HG03135 (cell line): Measurements from ENCODE around the gene MAS1L.

Experiments
- ATAC-seq: cut with Tn5 transposase; IDR thresholded peaks from one replicate; pipeline ENCODE4 v1.9.1; 2021; ENCODE audit warnings: mild to moderate bottlenecking, moderate library complexity; ENCODE audit not compliant: unreplicated experiment

MAS1L gene

GRCh38 chr6:29510746-29511300, 23.1 kb upstream of the MAS1L start:
- ATAC-seq, result no peak

- no peak for ATAC-seq
Observed at GRCh38 chr6:29510202-29510601, 22.4 kb upstream of the MAS1L start.

GRCh38 chr6:29509711-29510110, 22.0 kb upstream of the MAS1L start:
- no peak for ATAC-seq

GRCh38 chr6:29509239-29509638, 21.5 kb upstream of the MAS1L start:
- ATAC-seq, result no peak

GRCh38 chr6:29507319-29507718, 19.6 kb upstream of the MAS1L start:
- no peak for ATAC-seq

GRCh38 chr6:29506446-29507067, 18.8 kb upstream of the MAS1L start:
- no peak for ATAC-seq

- no peak for ATAC-seq
Observed at GRCh38 chr6:29505808-29506207, 18.1 kb upstream of the MAS1L start.

- ATAC-seq, result no peak
Observed at GRCh38 chr6:29504961-29505360, 17.2 kb upstream of the MAS1L start.

- ATAC-seq, result no peak
Observed at GRCh38 chr6:29502597-29502996, 14.8 kb upstream of the MAS1L start.

- no peak for ATAC-seq
Observed at GRCh38 chr6:29502181-29502580, 14.4 kb upstream of the MAS1L start.

- ATAC-seq, result no peak
Observed at GRCh38 chr6:29501106-29501505, 13.3 kb upstream of the MAS1L start.

- no peak for ATAC-seq
Observed at GRCh38 chr6:29500594-29500993, 12.8 kb upstream of the MAS1L start.

- no peak for ATAC-seq
Observed at GRCh38 chr6:29499704-29500103, 11.9 kb upstream of the MAS1L start.

GRCh38 chr6:29496961-29497360, 9.2 kb upstream of the MAS1L start:
- ATAC-seq, result no peak

GRCh38 chr6:29495571-29495970, 7.8 kb upstream of the MAS1L start:
- ATAC-seq, result no peak

GRCh38 chr6:29494131-29494530, 6.4 kb upstream of the MAS1L start:
- ATAC-seq, result no peak

- ATAC-seq, result no peak
Observed at GRCh38 chr6:29493261-29493660, 5.5 kb upstream of the MAS1L start.

- ATAC-seq, result no peak
Observed at GRCh38 chr6:29491574-29491973, 3.8 kb upstream of the MAS1L start.

GRCh38 chr6:29490552-29490951, 2.8 kb upstream of the MAS1L start:
- no peak for ATAC-seq

- no peak for ATAC-seq
Observed at GRCh38 chr6:29490055-29490454, 2.3 kb upstream of the MAS1L start.

GRCh38 chr6:29489286-29489685, 1.5 kb upstream of the MAS1L start:
- no peak for ATAC-seq

- no peak for ATAC-seq
Observed at GRCh38 chr6:29488874-29489273, 1.1 kb upstream of the MAS1L start.

GRCh38 chr6:29487131-29487530, 625 bp downstream of the MAS1L start:
- ATAC-seq, result no peak
